Gastrocnemius medialis (tissue), 4 donors: ENCODE results near the gene RSBN1L.

Experiments
- CTCF ChIP-seq, 5 experiments: fragments of 450-650 bp in 3 of 5; fragments of 200-600 bp in 2 of 5; sonication (generic) in 2 of 5; IDR thresholded peaks in 4 of 5; conservative IDR thresholded peaks in 1 of 5; 1 replicate in 4 of 5; 2 replicates in 1 of 5; pipeline ENCODE4 v1.5.1; 2016 to 2019; ENCODE audit warnings: antibody characterized with exemption in 5 of 5, mild to moderate bottlenecking in 3 of 5, moderate library complexity in 3 of 5
- POLR2A ChIP-seq, 2 donors: fragments of 450-650 bp; IDR thresholded peaks; one replicate each; pipeline ENCODE4 v1.6.1; 2017; ENCODE audit warnings: antibody characterized with exemption in 2 of 2, mild to moderate bottlenecking in 2 of 2, moderate library complexity in 2 of 2

GRCh38 chr7:77820967-77821366 is 124.7 kb downstream of the RSBN1L start:
- TF ChIP-seq CTCF (IDR thresholded peaks at IDR 0.05 in 4 of 5, conservative IDR thresholded peaks at IDR 0.05 in 1 of 5) (no peak), POLR2A (IDR thresholded peaks at IDR 0.05) (no peak)
